Suprapubic skin (tissue), 3 donors: ENCODE measurements around the gene TRIM54.

Experiments
- POLR2A ChIP-seq, 2 donors: fragments of 450-650 bp; IDR thresholded peaks; one replicate each; pipeline ENCODE4 v1.6.1; 2017; ENCODE audit warnings: antibody characterized with exemption in 2 of 2, mild to moderate bottlenecking in 2 of 2, moderate library complexity in 2 of 2
- TF ChIP-seq, protein P1 (sequence below), 2 donors: fragments of 200-600 bp in 1 of 2; fragments of 450-650 bp in 1 of 2; sonication (generic) in 1 of 2; IDR thresholded peaks; one replicate each; pipeline ENCODE4 v1.5.1; 2016 to 2019; ENCODE audit warnings: antibody characterized with exemption in 2 of 2, mild to moderate bottlenecking in 1 of 2, moderate library complexity in 1 of 2

DNA sequence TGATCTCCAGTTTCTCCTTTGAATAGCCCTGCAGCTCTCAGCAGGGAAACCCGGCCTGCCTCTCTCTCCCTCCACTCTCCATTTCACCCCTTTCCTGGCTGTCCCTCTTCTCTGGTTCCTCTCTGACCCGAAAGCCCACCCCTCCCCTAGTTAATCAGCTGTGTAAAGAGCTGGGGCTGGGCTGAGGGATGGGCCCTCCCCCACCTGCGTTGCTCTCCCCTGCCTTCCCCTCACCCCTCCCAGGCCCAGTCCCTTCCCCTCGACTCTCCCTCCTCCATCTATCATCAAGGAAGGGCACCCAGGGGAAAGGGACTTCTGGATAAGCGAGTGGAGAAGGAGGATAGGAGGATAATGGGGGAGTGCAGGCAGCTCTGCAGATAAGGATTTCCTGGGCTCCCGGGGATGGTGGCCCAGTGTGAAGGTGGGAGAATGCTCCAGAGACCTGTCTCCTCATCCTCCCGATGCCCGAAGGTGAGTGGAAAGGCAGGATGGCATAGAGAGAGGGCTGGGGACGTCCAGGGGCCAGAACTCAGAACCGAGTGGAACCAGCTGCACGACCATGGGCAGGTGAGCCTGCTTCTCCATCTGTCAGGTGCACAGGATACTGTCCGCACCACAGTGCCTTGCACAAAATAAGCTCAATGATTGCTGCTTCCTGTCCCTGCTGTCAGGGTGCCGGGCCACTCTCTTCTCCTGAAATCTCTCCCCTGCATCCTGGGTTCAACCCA, 31.4 kb upstream of the TRIM54 start:
- TF ChIP-seq, protein P1, sequence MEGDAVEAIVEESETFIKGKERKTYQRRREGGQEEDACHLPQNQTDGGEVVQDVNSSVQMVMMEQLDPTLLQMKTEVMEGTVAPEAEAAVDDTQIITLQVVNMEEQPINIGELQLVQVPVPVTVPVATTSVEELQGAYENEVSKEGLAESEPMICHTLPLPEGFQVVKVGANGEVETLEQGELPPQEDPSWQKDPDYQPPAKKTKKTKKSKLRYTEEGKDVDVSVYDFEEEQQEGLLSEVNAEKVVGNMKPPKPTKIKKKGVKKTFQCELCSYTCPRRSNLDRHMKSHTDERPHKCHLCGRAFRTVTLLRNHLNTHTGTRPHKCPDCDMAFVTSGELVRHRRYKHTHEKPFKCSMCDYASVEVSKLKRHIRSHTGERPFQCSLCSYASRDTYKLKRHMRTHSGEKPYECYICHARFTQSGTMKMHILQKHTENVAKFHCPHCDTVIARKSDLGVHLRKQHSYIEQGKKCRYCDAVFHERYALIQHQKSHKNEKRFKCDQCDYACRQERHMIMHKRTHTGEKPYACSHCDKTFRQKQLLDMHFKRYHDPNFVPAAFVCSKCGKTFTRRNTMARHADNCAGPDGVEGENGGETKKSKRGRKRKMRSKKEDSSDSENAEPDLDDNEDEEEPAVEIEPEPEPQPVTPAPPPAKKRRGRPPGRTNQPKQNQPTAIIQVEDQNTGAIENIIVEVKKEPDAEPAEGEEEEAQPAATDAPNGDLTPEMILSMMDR (IDR thresholded peaks at IDR 0.05) = no peak
- no peak for TF ChIP-seq POLR2A (IDR thresholded peaks at IDR 0.05)
